IPS-18c (cell line): Measurements from ENCODE around the gene OTOG.
"Not testable (repeated sequence)": the region's sequence is repeated elsewhere in the genome, so short reads cannot be mapped to it uniquely, and the experiment has no call there.

Experiments used
- H3K4me3 ChIP-seq: 2 replicates; pipeline ENCODE4 v1.7.0; 2013; ENCODE audit warnings: low read depth, mild to moderate bottlenecking, low read length, moderate library complexity; ENCODE audit not compliant: insufficient read depth
- H3K9me3 ChIP-seq: one replicate; pipeline ENCODE4 v1.6.1; 2013; ENCODE audit warnings: mild to moderate bottlenecking, low read length, moderate library complexity; ENCODE audit not compliant: control insufficient read depth, insufficient read depth

The OTOG gene

DNA sequence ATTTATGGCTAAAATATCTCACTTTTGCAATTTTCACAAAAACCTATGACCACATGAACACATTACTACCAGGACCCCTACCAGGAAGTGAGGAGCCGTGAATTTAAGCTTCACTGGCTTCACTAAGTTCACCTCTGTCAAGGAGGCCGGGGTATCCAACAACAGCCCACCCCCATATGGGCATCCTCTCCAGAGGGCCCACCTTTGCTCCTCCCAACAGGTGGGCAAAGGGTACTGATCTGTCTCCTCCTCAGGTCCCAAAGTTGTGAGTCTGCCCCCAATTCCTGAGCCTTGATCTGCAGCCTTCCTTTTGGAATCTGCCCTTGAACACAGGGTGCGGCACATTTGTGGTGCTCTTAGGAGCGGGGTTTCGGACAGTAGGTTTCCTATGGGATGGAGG is 66.9 kb downstream of the OTOG start:
- no peaks in the 10 kb centered on the region for H3K9me3 ChIP-seq

DNA sequence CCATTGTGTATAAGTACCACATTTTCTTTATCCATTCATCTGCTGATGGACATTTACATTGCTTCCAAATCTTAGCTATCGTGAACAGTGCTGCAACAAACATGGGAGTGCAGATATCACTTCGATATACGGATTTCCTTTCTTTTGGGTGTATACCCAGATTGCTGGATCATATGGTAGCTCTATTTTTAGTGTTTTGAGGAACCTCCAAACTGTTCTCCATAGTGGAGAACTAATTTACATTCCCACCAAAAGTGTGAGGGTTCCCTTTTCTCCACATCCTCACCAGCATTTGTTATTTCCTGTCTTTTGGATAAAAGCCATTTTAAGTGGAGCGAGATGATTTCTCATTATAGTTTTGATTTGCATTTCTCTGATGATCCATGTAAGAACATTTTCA is 75.7 kb downstream of the OTOG start:
- H3K4me3 ChIP-seq, H3K9me3 ChIP-seq: not testable (repeated sequence)

More for the DNA sequence above, 66.9 kb downstream of the OTOG start:
- no peak overlapping the region for H3K4me3 ChIP-seq

DNA sequence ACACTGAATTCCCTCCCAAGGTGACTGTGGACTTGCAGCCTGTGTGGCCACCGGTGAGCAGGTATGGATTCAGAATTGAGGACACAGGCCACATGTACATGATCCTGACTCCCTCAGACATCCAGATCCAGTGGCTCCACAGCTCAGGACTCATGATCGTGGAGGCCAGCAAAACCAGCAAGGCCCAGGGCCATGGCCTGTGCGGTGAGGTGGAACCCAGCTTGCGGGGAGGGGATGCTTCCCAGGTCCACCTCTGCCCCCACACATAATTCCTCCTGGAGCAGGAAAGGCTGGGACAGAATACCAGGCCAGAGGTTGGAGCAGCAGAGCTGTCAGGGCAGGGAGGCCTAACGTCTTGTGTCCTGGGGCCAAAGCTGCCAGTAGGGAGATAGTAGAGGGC is 82.1 kb downstream of the OTOG start:
- H3K9me3 ChIP-seq, result no peaks in the 10 kb centered on the region
- H3K4me3 ChIP-seq, result no peak overlapping the region

DNA sequence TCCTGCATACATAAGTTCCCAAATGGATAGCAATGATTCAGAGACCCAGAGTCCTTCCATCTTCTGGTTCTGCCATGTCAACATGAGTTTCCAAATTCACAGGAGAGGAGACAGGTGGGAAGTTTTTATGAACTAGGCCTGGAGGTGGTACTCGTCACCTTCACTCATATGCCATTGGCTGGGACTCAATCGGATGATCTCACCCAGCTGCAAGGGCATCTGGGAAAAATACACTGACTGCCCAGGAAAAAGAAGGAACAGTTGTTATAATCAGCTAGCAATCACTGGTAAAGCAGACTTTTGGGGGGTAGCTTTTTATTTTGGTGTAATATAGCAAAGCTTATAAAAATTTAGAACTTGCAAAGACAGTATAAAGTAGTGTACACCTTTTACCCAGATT is 83.9 kb downstream of the OTOG start:
- Histone ChIP-seq H3K4me3 (no peak overlapping the region), H3K9me3 (no peaks in the 10 kb centered on the region)

DNA sequence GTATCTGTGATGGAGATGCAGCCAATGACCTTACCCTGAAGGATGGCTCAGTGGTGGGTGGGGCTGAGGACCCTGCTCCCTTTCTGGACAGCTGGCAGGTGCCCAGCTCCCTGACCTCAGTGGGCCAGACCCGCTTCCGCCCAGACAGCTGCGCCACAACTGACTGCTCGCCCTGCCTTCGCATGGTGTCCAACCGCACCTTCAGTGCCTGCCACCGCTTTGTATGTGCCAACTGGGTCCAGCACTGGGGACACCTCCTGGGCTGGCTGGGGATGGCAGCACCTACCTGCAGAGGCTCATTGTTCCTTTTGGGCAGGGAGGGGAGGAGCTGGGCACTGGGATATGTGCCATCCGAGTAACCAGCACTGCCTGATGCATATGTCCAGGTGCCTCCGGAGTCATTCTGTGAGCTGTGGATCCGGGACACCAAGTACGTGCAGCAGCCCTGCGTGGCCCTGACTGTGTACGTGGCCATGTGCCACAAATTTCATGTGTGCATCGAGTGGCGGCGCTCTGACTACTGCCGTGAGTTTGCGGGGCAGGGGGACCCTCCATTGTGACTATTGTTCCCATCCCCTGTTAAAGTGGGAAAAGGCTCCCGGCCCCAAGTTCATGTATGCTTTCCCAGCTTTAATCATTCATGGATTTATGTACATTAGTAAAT is 84.8 kb downstream of the OTOG start:
- Histone ChIP-seq H3K4me3 (no peak overlapping the region), H3K9me3 (no peaks in the 10 kb centered on the region)

DNA sequence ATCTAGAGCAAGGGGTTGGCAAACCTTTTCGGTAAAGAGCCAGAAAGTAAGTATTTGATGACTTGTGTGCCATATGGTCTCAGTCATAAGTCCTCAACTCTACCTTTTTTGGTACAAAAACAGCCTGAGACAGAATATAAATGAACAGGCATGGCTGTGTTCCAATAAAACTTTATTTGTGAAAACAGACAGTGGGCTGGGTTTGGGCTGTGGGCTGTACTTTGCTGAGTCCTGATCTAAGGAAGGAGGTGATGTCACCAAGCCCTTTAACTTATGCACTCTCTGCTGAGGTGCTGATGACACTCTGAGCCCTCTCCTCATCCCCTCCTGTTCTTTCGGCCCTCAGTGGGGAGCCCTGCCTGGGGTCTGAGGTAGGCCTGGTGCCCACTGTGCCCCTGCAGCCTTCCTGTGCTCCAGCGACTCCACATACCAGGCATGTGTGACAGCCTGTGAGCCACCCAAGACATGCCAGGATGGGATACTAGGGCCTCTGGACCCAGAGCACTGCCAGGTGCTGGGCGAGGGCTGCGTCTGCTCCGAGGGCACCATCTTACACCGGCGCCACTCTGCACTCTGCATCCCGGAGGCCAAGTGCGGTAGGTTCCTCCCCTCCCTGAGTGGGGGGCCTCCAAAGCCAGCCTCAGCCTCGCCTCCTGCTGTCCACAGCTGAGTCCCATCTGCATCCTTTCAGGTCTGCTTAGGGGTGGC is 86.4 kb downstream of the OTOG start:
- H3K4me3 ChIP-seq, result no peak overlapping the region
- H3K9me3 ChIP-seq, result no peaks in the 10 kb centered on the region

DNA sequence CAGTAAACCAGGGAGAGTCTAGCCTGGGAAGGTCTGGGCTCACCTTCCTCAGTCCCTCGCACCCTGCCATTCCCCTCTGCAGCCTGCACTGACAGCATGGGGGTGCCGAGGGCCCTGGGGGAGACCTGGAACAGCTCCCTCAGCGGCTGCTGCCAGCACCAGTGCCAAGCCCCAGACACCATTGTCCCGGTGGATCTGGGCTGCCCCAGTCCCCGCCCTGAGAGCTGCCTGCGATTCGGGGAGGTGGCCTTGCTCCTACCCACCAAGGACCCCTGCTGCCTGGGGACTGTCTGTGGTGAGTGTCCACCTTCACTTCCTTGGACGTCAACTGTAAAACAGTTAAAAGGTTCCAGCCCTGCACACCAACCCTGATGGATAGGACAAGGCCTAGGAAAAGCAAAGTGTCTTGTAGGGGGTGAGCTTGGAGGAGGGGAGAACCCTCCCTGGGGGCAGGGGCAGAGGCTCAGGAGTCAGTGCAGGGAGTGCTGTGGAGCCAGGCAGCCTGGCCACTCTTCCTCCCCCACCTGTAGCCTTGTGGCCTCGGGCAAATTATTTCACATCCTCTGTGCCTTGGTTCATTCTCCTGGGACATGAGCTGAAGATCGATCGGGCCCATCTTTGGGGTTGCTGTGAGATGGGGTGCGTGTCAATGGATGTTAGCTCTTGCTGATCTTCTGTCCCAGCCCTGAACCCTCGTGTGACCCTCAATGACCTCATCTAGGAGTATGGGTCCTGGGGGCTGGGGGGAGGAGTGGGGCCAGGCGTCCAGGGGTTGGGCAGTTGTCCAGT is 87.1 kb downstream of the OTOG start:
- no peaks in the 10 kb centered on the region for H3K9me3 ChIP-seq

DNA sequence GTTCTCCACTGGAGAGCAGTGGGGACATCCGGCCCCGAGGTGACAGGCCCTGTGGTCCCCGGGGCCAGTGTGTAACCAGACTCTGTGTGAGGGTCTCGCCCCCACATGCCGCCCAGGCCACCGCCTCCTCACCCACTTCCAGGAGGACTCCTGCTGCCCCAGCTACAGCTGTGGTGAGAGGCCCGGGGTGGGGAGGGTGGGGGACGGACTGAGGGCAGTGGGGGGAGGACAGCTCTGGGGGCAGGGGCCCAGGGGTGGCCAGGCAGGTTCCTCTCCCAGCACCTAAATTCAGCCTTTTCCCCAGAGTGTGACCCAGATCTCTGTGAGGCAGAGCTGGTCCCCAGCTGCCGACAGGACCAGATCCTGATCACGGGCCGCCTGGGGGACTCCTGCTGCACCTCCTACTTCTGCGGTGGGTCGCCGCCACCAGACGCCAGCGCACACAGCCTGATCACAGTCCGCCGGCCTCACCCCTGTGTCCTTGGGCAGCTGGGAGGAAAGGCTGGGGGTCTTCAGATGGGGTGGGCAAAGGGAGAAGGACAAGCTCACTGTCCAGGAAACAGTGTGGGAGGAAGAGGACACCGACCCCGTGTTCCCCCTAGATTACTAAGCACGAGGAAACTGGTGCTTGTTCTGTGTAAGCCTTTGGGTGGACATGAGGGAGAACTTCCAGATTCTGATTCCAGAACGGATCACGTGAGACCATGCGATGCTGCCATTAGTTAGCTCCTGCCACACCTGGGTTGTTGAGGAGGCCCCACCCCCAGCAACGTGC is 87.9 kb downstream of the OTOG start:
- no peak overlapping the region for H3K4me3 ChIP-seq
- no peaks in the 10 kb centered on the region for H3K9me3 ChIP-seq

More for the DNA sequence above, 87.1 kb downstream of the OTOG start:
- H3K4me3 ChIP-seq, result no peak overlapping the region

DNA sequence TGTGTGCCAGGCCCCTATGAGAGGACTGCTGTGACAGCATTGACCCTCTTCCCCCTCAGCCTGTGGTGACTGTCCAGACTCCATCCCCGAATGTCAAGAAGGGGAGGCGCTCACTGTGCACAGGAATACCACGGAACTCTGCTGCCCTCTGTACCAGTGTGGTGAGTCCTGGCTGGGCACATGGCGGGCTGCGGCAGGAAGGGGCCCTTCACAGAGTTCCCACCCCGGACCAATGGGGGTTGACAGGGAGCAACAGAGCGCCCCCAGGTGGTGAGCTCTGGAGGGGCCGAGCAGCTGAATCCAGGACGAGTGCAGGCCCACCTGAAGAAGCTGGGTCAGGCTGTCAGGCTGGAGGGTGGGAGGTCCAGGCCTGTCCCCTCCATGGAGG is 88.5 kb downstream of the OTOG start:
- Histone ChIP-seq H3K4me3 (no peak overlapping the region), H3K9me3 (no peaks in the 10 kb centered on the region)

DNA sequence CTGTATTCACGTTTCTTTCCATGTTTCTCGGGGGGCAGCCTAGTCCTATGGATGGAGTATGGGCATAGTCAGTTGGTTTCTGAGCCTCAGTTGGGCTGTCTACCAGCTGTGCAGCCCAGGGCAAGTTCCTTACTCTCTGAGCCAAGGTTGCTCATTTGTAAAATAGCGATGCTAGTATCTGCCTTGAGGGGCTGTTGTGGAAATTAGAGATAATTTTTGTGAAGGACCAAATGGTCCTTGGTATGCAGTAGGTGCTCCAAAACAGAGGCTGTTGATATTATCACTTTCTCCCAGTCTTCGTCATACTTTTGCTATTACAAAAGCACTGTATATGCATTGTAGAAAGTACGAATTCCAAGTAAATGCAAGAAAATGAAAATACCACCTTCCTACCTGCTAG is 89.7 kb downstream of the OTOG start:
- no peaks in the 10 kb centered on the region for H3K9me3 ChIP-seq
- H3K4me3 ChIP-seq, result no peak overlapping the region

DNA sequence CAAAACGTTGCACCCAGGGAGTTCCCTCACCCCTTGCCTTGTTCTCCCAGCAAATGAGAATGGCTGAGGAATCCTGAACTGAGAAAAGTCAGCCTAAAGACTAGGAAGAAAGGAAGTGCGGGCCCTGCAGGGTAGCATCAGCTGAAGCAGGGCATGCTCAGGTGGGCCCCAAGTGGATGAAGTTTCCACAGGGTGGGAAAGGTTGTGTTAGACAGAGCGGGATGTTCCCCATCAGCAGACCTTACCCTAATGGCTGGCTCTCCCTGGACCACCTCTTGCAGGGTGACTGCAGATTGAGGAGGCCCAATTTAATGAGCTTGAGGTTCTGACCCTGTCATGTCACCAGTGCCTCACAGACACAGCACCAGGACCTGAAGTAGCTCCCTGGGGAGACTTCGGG is 90.8 kb downstream of the OTOG start:
- H3K4me3 ChIP-seq, result no peak overlapping the region
- H3K9me3 ChIP-seq, result no peaks in the 10 kb centered on the region

DNA sequence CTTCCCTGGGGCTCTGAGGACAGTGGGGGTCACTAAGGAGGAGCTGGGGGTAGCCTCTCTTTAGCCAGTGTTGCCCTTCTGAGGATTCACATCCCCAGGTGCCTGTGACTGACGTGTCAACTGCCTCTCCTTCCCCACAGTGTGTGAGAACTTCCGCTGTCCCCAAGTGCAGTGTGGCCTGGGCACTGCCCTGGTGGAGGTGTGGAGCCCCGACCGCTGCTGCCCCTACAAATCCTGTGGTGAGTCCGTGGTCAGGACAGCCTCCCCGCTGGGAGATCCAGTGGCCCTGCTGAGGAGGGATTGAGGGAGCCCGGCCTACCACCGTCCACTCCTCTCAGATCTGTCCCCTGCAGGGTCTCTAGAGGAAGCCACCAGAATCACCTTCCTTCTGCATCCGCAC is 91.3 kb downstream of the OTOG start:
- Histone ChIP-seq H3K9me3 (no peaks in the 10 kb centered on the region), H3K4me3 (no peak overlapping the region)

DNA sequence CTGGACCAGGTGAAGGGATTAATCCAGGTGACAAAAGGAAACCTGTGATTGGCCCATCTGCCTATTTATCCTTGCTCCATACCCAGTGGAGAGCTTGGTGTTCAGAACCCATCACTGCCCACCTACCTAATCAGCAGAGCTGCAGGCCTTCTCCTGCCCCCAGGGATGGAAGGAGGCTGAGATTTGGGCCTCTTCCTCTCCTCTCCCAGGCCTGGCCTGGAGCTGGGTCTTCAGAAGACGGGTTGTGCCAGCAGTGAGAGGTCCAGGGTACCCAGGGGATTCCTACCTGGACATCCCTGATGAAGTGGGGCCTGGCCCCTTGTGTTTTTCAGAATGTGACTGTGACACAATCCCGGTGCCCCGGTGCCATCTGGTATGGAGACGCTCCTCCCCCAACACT is 92.0 kb downstream of the OTOG start:
- H3K4me3 ChIP-seq, result no peak overlapping the region
- H3K9me3 ChIP-seq, result no peaks in the 10 kb centered on the region

DNA sequence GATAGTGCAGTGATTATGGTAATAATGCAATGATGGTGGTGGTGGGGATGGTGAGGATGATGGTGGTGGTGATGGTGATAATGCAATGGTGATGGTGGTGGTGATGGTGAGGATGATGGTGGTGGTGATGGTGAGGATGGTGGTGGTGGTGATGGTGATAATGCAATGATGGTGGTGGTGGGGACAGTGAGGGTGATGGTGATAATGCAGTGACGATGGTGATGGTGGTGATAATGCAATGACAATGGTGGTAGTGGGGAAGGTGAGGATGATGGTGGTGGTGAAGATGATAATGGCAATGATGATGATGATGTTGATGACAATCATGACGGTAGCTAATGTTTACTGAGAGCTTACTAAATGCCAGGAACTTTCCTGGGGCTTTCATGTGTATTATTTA is 92.7 kb downstream of the OTOG start:
- H3K9me3 ChIP-seq, result no peaks in the 10 kb centered on the region
- H3K4me3 ChIP-seq, result no peak overlapping the region

DNA sequence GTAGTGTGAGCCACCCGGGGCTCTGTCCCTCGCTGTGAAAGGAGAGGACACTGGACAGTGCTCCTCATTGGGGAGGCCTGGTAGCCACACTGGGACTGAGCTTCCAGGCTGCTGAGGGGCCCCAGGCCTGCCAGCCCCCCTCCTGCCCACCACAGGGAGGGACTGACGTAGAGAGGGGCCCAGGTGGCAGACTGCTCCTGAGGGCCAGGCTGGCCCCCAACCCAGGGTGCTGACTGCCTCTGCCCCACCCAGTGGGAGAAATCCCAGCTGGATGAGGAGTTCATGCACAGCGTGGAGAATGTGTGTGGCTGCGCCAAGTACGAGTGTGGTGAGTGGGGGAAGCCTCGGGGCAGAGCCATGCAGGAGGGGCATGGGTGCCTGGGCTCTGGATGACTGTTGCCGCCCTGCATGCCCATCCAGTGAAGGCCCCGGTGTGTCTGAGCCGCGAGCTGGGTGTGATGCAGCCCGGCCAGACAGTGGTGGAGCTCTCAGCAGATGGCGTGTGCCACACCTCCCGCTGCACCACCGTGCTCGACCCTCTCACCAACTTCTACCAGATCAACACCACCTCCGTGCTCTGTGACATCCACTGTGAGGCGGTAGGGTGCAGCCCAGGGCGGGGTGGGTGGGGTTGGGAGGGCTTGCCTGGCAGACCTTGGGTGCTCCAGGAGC is 93.6 kb downstream of the OTOG start:
- H3K4me3 ChIP-seq, result no peak overlapping the region

DNA sequence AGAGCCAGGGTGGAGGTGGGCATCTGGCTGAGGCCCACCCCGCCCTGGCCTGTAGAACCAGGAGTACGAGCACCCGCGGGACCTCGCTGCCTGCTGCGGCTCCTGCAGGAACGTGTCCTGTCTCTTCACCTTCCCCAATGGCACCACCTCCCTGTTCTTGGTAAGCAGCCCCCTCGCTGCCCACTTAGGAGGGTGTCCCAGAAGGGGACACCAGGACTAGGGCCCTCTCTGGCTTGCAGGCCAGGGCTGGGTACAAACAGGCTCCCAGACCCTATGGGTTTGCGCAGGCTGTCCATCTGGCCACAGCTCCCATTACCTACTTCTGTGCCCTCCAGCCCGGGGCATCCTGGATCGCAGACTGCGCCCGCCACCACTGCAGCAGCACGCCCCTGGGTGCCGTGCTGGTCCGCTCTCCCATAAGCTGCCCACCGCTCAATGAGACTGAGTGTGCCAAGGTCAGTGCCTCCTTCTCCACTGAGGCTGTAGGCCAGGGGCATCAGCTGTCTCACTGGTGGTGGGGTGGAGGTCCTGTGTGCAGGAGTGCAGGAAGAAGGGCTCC is 94.8 kb downstream of the OTOG start:
- H3K4me3 ChIP-seq, result no peak overlapping the region
- H3K9me3 ChIP-seq, result no peaks in the 10 kb centered on the region

More for the DNA sequence above, 93.6 kb downstream of the OTOG start:
- H3K9me3 ChIP-seq, result no peaks in the 10 kb centered on the region

DNA sequence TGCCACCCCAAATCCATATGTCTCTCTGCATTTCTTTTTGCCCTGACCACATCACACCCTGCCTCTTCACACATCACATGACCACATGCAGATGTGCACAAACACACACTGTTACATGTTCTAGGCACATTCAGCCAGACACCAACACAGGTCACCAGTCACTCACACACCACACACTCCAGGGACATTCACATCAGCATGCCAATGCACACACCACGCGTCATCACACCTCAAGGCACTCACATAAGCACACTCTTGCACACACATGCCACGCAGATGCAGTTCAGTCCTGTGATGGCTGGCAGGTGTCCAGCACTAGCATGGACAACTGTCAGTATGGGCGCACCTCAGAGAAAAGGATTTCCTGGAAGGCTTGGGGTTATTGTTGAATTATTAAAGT is 95.3 kb downstream of the OTOG start:
- no peak overlapping the region for H3K4me3 ChIP-seq
- H3K9me3 ChIP-seq, result no peaks in the 10 kb centered on the region
